Caco-2 (cell line): ENCODE measurements around the gene ZNF467. TPM values are rescaled to one million over a fixed set of nuclear protein-coding genes. Genes with fewer than 3 reads are reported as not detected.

Experiments used
- BruUV-seq: library from RNA; stranded (reverse); fragments of 400-500 nt; replicated peaks from 2 replicates; lab custom pipeline; 2021; lab: Mats Ljungman, UMichigan
- CTCF ChIA-PET: fragments of 300-600 bp; sonication (Branson Sonifier 250); formaldehyde crosslinking; loops from one replicate; lab custom pipeline; 2022; ENCODE audit warnings: antibody characterized with exemption; lab: Charles Lee
- POLR2A ChIA-PET: fragments of 300-600 bp; sonication (Branson Sonifier 250); formaldehyde crosslinking; loops from one replicate; lab custom pipeline; 2022; ENCODE audit warnings: antibody characterized with exemption; lab: Charles Lee
- DNase-seq, 2 experiments: peaks; one replicate each; pipeline versions ENCODE4 v3.0.0 to v3.0.0-alpha.2; 2020 to 2022
- H3K27me3 ChIP-seq: replicated peaks from 2 replicates; pipeline ENCODE4 v1.6.0; 2011; ENCODE audit warnings: low read length; ENCODE audit not compliant: control insufficient read depth, insufficient read depth
- H3K36me3 ChIP-seq: 2 replicates; pipeline ENCODE4 v1.5.1; 2011; ENCODE audit warnings: low read length; ENCODE audit not compliant: control insufficient read depth, insufficient read depth
- H3K4me1 ChIP-seq: fragments of 250-450 bp; sonication (Bioruptor Pico); 2 replicates; pipeline ENCODE4 v1.5.1; 2020; ENCODE audit warnings: mild to moderate bottlenecking
- H3K4me3 ChIP-seq: 2 replicates; pipeline ENCODE4 v1.5.1; 2011; ENCODE audit warnings: low read depth, mild to moderate bottlenecking, control low read depth, low read length
- H3K9me3 ChIP-seq: fragments of 250-450 bp; sonication (Bioruptor Pico); 2 replicates; pipeline ENCODE4 v1.5.1; 2020; ENCODE audit warnings: mild to moderate bottlenecking, moderate library complexity
- H3K27ac Mint-ChIP-seq: one replicate; pipeline ENCODE4 v1.8.0; 2022; ENCODE audit warnings: mixed read lengths; ENCODE audit not compliant: unreplicated experiment
- H3K27me3 Mint-ChIP-seq: one replicate; pipeline ENCODE4 v1.8.0; 2022; ENCODE audit warnings: mixed read lengths; ENCODE audit not compliant: insufficient read depth, unreplicated experiment
- H3K36me3 Mint-ChIP-seq: one replicate; pipeline ENCODE4 v1.8.0; 2022; ENCODE audit warnings: mild to moderate bottlenecking, mixed read lengths; ENCODE audit not compliant: insufficient read depth, unreplicated experiment
- H3K4me1 Mint-ChIP-seq: one replicate; pipeline ENCODE4 v1.8.0; 2022; ENCODE audit warnings: low read depth, mixed read lengths; ENCODE audit not compliant: unreplicated experiment
- H3K4me3 Mint-ChIP-seq: one replicate; pipeline ENCODE4 v1.8.0; 2022; ENCODE audit warnings: mild to moderate bottlenecking, moderate library complexity, mixed read lengths; ENCODE audit not compliant: unreplicated experiment
- H3K9me3 Mint-ChIP-seq: one replicate; pipeline ENCODE4 v1.8.0; 2022; ENCODE audit warnings: mixed read lengths; ENCODE audit not compliant: unreplicated experiment
- CTCF ChIP-seq, 2 experiments: fragments of 200-600 bp in 1 of 2; IDR thresholded peaks; 1 replicate in 1 of 2; 2 replicates in 1 of 2; pipeline versions ENCODE4 v1.5.1 to v1.8.0; 2011 to 2022; ENCODE audit warnings: antibody characterized with exemption in 1 of 2, control low read depth in 1 of 2, inconsistent platforms in 1 of 2, low read depth in 1 of 2, low read length in 1 of 2, mild to moderate bottlenecking in 1 of 2, moderate library complexity in 1 of 2; ENCODE audit not compliant: insufficient read depth in 1 of 2, severe bottlenecking in 1 of 2, unreplicated experiment in 1 of 2
- intact Hi-C: fragments of 100-400 bp; cut with micrococcal nuclease; formaldehyde crosslinking; loops from one replicate; pipeline ENCODE4 v1.10.0; 2022; ENCODE audit not compliant: unreplicated experiment
- total RNA-seq: library from RNA; stranded (reverse); gene quantifications from 2 replicates; pipeline ENCODE4 v1.2.3, GENCODE V29; 2022

Gene ZNF467
- total RNA-seq, 1 experiment from 2014 or later, result 1.7 TPM

- ChIA-PET CTCF (no interaction called here), POLR2A (no interaction called here)
- peaks cover 3% of the 10 kb centered on the region; the same call in 1 of the 2 replicates for H3K4me1 ChIP-seq
- no peak for TF ChIP-seq CTCF (IDR thresholded peaks at IDR 0.05; ENCODE audit: insufficient read depth in 1 of 2, low read depth in 1 of 2, low read length in 1 of 2, severe bottlenecking in 1 of 2, unreplicated experiment in 1 of 2)
- no peaks in the 10 kb centered on the region for H3K36me3 ChIP-seq
- DNase-seq, result no peak
- BruUV-seq, result no TSS peak
- no peak overlapping the region for H3K27ac Mint-ChIP-seq
- H3K27me3 Mint-ChIP-seq, result peaks cover 7% of the 10 kb centered on the region
- H3K9me3 ChIP-seq, result no peaks in the 10 kb centered on the region
- intact Hi-C loops, result no loop called here
- no peaks in the 10 kb centered on the region for H3K9me3 Mint-ChIP-seq
- no peaks in the 10 kb centered on the region for H3K4me1 Mint-ChIP-seq
- no peak overlapping the region for H3K4me3 Mint-ChIP-seq
- no peaks in the 10 kb centered on the region for H3K27me3 ChIP-seq
- H3K36me3 Mint-ChIP-seq, result no peaks in the 10 kb centered on the region
- H3K4me3 ChIP-seq, result no peak overlapping the region
Observed at GRCh38 chr7:149732611-149733010, 40.8 kb downstream of the ZNF467 start.

- ChIA-PET POLR2A (no interaction called here), CTCF (no interaction called here)
- Mint-ChIP-seq H3K36me3 (no peaks in the 10 kb centered on the region), H3K4me1 (no peaks in the 10 kb centered on the region), H3K27ac (no peak overlapping the region), H3K27me3 (peaks cover 7% of the 10 kb centered on the region), H3K4me3 (no peak overlapping the region), H3K9me3 (no peaks in the 10 kb centered on the region)
- no peak for DNase-seq
- Histone ChIP-seq H3K4me1 (peaks cover 3% of the 10 kb centered on the region; the same call in 1 of the 2 replicates), H3K4me3 (no peak overlapping the region), H3K9me3 (no peaks in the 10 kb centered on the region), H3K36me3 (no peaks in the 10 kb centered on the region), H3K27me3 (no peaks in the 10 kb centered on the region)
- no peak for TF ChIP-seq CTCF (IDR thresholded peaks at IDR 0.05; ENCODE audit: insufficient read depth in 1 of 2, low read depth in 1 of 2, low read length in 1 of 2, severe bottlenecking in 1 of 2, unreplicated experiment in 1 of 2)
- BruUV-seq, result no TSS peak
- intact Hi-C loops, result no loop called here
Observed at GRCh38 chr7:149732111-149732561, 41.3 kb downstream of the ZNF467 start.

- H3K27me3 Mint-ChIP-seq, result peaks cover 7% of the 10 kb centered on the region
- no peak overlapping the region for H3K4me3 Mint-ChIP-seq
- intact Hi-C loops, result no loop called here
- Histone ChIP-seq H3K9me3 (no peaks in the 10 kb centered on the region), H3K4me3 (no peak overlapping the region), H3K36me3 (no peaks in the 10 kb centered on the region), H3K4me1 (peaks cover 3% of the 10 kb centered on the region; the same call in 1 of the 2 replicates), H3K27me3 (no peaks in the 10 kb centered on the region)
- no TSS peak for BruUV-seq
- POLR2A ChIA-PET, result no interaction called here
- no peaks in the 10 kb centered on the region for H3K9me3 Mint-ChIP-seq
- H3K4me1 Mint-ChIP-seq, result no peaks in the 10 kb centered on the region
- H3K36me3 Mint-ChIP-seq, result no peaks in the 10 kb centered on the region
- no peak overlapping the region for H3K27ac Mint-ChIP-seq
- TF ChIP-seq CTCF (IDR thresholded peaks at IDR 0.05; ENCODE audit: insufficient read depth in 1 of 2, low read depth in 1 of 2, low read length in 1 of 2, severe bottlenecking in 1 of 2, unreplicated experiment in 1 of 2), result no peak
- CTCF ChIA-PET, result no interaction called here
- no peak for DNase-seq
Observed at GRCh38 chr7:149731207-149731955, 42.0 kb downstream of the ZNF467 start.
